Renal cortical epithelial cell (primary cell): ENCODE results near the gene RFC2. TPM values are rescaled to one million over a fixed set of nuclear protein-coding genes. Genes with fewer than 3 reads are reported as not detected.

ENCODE experiments used
- DNase-seq: peaks from one replicate; pipeline ENCODE4 v3.0.0-alpha.2; 2011; ENCODE audit warnings: low read depth
- total RNA-seq: library from RNA; depleted of rRNA; stranded (reverse); fragments of >200 nt; gene quantifications from 2 replicates; pipeline ENCODE4 v1.2.3, GENCODE V29; 2014

The RFC2 gene
- total RNA-seq, 1 donor from 2014 or later, result 8.8 TPM

GRCh38 chr7:74190259-74190658 is 63.9 kb downstream of the RFC2 start:
- no peak for DNase-seq

DNA sequence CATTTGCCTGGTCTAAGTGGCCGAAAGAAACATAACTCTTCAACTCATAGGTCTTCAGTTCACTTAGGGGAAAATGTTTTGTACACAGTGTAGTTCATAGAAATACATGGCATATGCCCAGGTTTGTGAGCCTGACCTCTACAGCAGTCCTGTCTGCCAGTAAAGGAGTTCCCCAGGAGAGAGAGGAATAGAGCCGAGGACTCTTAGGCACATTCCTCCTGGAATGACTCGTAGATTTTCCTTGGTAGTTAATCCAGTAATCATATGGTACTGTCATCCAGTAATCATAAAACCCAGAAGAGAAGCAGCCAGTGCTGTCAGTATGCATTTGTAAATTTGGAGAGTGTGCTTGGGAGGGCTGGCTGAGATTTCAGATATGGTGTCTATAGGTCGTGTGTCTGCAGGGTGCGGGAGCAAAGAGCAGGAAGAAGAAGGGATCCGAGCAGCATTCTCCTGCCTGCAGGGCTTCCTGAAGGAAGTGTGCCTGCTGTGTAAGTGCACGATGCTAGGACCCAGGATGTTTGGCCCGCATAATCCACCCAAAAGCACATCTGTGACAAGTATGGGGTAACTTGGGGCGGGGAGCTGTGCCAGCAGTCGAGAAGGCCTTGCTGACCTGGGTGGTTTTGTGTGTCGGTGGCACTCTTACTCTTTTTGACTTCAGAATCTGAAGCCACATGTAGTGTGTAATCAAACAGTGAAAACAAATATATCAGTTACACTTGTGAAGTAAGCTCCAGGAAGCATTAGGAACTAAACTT is 66.1 kb downstream of the RFC2 start:
- peak; percentile 72 for DNase-seq

GRCh38 chr7:74185636-74186035 is 68.6 kb downstream of the RFC2 start:
- DNase-seq, result no peak

- no peak for DNase-seq
Measured at GRCh38 chr7:74185016-74185415, 69.2 kb downstream of the RFC2 start.

DNA sequence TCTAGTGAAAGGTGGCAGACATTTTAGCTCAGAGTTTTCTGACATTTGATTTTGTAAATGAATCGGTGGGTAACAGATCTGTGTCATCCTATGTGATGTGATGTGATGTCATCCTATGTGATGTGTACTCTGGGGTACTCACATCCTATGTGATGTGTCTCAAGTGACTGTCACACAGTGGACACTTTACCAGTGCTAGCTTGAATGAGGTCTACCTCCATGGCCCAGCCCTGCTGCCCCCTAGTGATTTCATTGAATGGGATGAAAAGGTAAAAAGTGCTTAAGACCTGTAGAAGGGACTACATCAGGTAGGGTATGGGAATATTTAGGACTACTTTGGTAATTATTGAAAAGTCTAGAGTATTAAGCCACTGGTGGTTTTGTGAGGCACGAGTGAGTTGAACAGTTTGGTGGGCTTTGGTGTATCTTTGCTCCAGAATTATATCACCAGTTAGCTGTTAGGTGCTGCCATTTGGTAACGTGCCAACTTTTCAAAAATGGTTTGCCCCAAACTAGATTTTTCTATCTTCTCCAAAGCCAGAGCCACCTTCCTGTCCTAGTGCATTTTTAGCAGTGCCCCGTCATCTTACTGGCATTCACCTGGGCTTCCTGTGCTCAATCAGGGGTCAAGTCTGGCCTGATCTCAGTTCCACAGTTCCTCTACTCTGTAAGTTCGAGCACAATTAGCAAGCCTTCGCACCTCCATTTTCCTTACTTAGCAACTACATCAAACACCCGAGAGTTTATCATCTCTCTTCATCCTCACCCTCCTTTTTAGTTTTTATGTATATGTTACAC is 70.3 kb downstream of the RFC2 start:
- no peak for DNase-seq

DNA sequence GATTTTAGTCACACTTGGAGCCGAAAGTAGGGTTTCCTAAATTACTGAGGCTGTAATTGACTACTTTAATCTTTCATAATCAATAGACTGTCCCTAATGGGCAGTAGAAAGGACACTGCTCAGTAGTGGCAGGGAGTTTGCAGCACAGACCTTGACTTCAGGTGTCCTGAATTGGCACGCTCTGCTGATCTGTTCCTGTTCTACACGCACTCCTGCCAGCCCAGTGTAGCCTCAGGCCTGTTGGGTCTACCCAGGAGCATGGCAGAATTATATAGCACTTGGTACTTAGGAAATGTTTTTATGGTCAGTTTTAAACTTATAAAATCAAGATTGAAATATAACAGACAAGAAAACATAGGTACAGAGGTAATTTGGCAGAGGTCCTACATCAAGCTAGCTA is 71.1 kb downstream of the RFC2 start:
- peak; percentile 23 for DNase-seq

GRCh38 chr7:74182453-74183090 is 71.6 kb downstream of the RFC2 start:
- DNase-seq, result no peak

- no peak for DNase-seq
Measured at GRCh38 chr7:74181821-74182220, 72.4 kb downstream of the RFC2 start.

Other genes starting within 250 kb of the RFC2 start
- 0.15 and 0.17 TPM in 2 replicates for gene ELN, start 226.2 kb downstream of the RFC2 start, total RNA-seq
- 40.8 and 69.2 TPM in 2 replicates for gene LIMK1, start 170.6 kb downstream of the RFC2 start, total RNA-seq
- gene EIF4H, start 80.0 kb downstream of the RFC2 start, total RNA-seq, result 332 and 407 TPM in 2 replicates
- gene LAT2, start 44.4 kb downstream of the RFC2 start, total RNA-seq, result 0.35 and 1.0 TPM in 2 replicates
- 23.6 and 44.9 TPM in 2 replicates for gene CLIP2, start 35.0 kb upstream of the RFC2 start, total RNA-seq
- 27.3 and 52.2 TPM in 2 replicates for gene GTF2IRD1, start 199.5 kb upstream of the RFC2 start, total RNA-seq